ENCODE measurements around the gene ZBTB48. TPM values are rescaled to one million over a fixed set of nuclear protein-coding genes. Genes with fewer than 3 reads are reported as not detected.

The ZBTB48 gene
- polyA plus RNA-seq (2012; rRNA removed): 28.8 and 31.2 TPM in 2 replicates
- polyA plus RNA-seq (2012; cell fraction: cytosol; rRNA removed): 8.1 and 14.1 TPM in 2 replicates
- polyA plus RNA-seq (2012; cell fraction: nucleus; rRNA removed): 123 and 203 TPM in 2 replicates

DNA sequence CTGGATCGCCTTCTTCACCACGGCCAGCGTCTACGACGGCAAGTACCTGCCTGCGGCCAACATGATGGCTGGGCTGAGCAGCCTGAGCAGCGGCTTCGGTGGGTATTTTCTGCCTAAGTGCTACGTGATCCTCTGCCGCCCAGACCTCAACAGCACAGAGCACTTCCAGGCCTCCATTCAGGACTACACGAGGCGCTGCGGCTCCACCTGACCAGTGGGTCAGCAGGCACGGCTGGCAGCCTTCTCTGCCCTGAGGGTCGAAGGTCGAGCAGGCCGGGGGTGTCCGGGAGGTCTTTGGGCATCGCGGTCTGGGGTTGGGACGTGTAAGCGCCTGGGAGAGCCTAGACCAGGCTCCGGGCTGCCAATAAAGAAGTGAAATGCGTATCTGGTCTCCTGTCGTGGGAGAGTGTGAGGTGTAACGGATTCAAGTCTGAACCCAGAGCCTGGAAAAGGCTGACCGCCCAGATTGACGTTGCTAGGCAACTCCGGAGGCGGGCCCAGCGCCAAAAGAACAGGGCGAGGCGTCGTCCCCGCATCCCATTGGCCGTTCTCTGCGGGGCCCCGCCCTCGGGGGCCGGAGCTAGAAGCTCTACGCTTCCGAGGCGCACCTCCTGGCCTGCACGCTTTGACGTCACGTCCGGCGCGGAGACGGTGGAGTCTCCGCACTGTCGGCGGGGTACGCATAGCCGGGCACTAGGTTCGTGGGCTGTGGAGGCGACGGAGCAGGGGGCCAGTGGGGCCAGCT is at the start of gene ZBTB48:
Gene ZBTB48, plus strand, starts transcription at position 621 of the 745 bp plus-strand sequence. CDS start 616 bp downstream, outside the sequence.
- CTCF ChIA-PET: interaction anchor here (0.7 to 8.5 kb wide), 6 partner anchors 11 to 89 kb away, joined by 3 to 68 read pairs (median 4); partner anchors contain the start of genes NOL9 and TAS1R1
- no peaks in the 10 kb centered on the region for H3K9me2 ChIP-seq
- peak within 1 kb of the TSS; percentile 93 for H2AFZ ChIP-seq (ENCODE audit: low read depth)
- peak; percentile 100 for DNase-seq
- peaks cover 14 to 32% of the 10 kb centered on the region in 2 experiments; a peak in 2 of 4 replicates for H3K4me1 ChIP-seq (ENCODE audit: control insufficient read depth in 1 of 2, insufficient read depth in 2 of 2, low read depth in 1 of 2, low read length in 1 of 2)
- peak within 1 kb of the TSS; percentile 83 for H3K4me2 ChIP-seq
- H3K9me3 ChIP-seq: no peaks in the 10 kb centered on the region
- no peaks in the 10 kb centered on the region for H3F3A ChIP-seq (replicated peaks; ENCODE audit: insufficient read depth)
- H4K20me1 ChIP-seq (ENCODE audit: insufficient read depth): no peaks in the 10 kb centered on the region
- H3K27ac ChIP-seq (ENCODE audit: low read depth in 2 of 2, low read length in 1 of 2): peak within 1 kb of the TSS; percentile 76 to 88
- H3K36me3 ChIP-seq (replicated peaks in 1 of 2; ENCODE audit: control insufficient read depth in 1 of 2, insufficient read depth in 2 of 2, low read length in 1 of 2): peaks cover 0 to 2% of the 10 kb centered on the region in 2 experiments
- peak within 1 kb of the TSS; percentile 76 for H3K9ac ChIP-seq
- peaks cover 29% of the 10 kb centered on the region for H3K79me2 ChIP-seq (ENCODE audit: insufficient read depth)
- WGBS (ENCODE audit: low lambda C conversion rate): 30% methylated on average over 26 of the region's 58 CpGs
- H3K4me3 ChIP-seq (ENCODE audit: low read depth in 2 of 2, low read length in 1 of 2): peak within 1 kb of the TSS; percentile 73 to 84
- POLR2A ChIA-PET: interaction anchor here (1.0 to 2.3 kb wide), 3 partner anchors 10 to 45 kb away, joined by 3 to 6 read pairs (median 5); partner anchors contain the start of gene KLHL21
- H3K27me3 ChIP-seq (ENCODE audit: insufficient read depth): no peaks in the 10 kb centered on the region
- TF ChIP-seq GATA2 (CRISPR knock-in tag; IDR thresholded peaks at IDR 0.05) (no peak), MXI1 (IDR thresholded peaks at IDR 0.05; ENCODE audit: low read depth, low read length) (peak; percentile 66; the same call in 1 of the 2 replicates), CHD2 (IDR thresholded peaks at IDR 0.05; ENCODE audit: low read length, partially characterized antibody) (peak; percentile 26), JUND (IDR thresholded peaks at IDR 0.05) (no peak), RAD21 (IDR thresholded peaks at IDR 0.05; ENCODE audit: low read length) (no peak), FOXM1 (IDR thresholded peaks at IDR 0.05; ENCODE audit: low read depth) (no peak), MEF2A (IDR thresholded peaks at IDR 0.05; ENCODE audit: borderline replicate concordance, low read depth) (no peak), TAF1 (IDR thresholded peaks at IDR 0.05; ENCODE audit: borderline replicate concordance, low read depth, low read length) (no peak), FOXJ3 (CRISPR knock-in tag; IDR thresholded peaks at IDR 0.05) (no peak), GABPA (IDR thresholded peaks at IDR 0.05; ENCODE audit: low read depth) (peak; percentile 80), TEAD4 (IDR thresholded peaks at IDR 0.05; ENCODE audit: borderline replicate concordance, insufficient read depth) (no peak), NFIC (IDR thresholded peaks at IDR 0.05; ENCODE audit: borderline replicate concordance) (no peak), YY1 (IDR thresholded peaks at IDR 0.05; ENCODE audit: low read depth) (no peak), RXRA (IDR thresholded peaks at IDR 0.05; ENCODE audit: borderline replicate concordance, low read depth) (no peak), TCF12 (IDR thresholded peaks at IDR 0.05) (no peak), RCOR1 (IDR thresholded peaks at IDR 0.05; ENCODE audit: low read length) (no peak), FOSL2 (IDR thresholded peaks at IDR 0.05; ENCODE audit: borderline replicate concordance, low read depth) (no peak), EP300 (IDR thresholded peaks at IDR 0.05; ENCODE audit: borderline replicate concordance in 1 of 2, low read depth in 1 of 2, low read length in 1 of 2) (no peak), SIN3A (IDR thresholded peaks at IDR 0.05; ENCODE audit: borderline replicate concordance, low read depth, low read length) (peak; percentile 53; the same call in 1 of the 2 replicates), NRF1 (IDR thresholded peaks at IDR 0.05; ENCODE audit: low read depth, low read length) (no peak), RFX5 (IDR thresholded peaks at IDR 0.05; ENCODE audit: low read length) (peak; percentile 67)
- TF ChIP-seq, protein P1, sequence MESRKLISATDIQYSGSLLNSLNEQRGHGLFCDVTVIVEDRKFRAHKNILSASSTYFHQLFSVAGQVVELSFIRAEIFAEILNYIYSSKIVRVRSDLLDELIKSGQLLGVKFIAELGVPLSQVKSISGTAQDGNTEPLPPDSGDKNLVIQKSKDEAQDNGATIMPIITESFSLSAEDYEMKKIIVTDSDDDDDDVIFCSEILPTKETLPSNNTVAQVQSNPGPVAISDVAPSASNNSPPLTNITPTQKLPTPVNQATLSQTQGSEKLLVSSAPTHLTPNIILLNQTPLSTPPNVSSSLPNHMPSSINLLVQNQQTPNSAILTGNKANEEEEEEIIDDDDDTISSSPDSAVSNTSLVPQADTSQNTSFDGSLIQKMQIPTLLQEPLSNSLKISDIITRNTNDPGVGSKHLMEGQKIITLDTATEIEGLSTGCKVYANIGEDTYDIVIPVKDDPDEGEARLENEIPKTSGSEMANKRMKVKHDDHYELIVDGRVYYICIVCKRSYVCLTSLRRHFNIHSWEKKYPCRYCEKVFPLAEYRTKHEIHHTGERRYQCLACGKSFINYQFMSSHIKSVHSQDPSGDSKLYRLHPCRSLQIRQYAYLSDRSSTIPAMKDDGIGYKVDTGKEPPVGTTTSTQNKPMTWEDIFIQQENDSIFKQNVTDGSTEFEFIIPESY (IDR thresholded peaks at IDR 0.05; ENCODE audit: borderline replicate concordance, low read depth): no peak
- TF ChIP-seq, protein P2, sequence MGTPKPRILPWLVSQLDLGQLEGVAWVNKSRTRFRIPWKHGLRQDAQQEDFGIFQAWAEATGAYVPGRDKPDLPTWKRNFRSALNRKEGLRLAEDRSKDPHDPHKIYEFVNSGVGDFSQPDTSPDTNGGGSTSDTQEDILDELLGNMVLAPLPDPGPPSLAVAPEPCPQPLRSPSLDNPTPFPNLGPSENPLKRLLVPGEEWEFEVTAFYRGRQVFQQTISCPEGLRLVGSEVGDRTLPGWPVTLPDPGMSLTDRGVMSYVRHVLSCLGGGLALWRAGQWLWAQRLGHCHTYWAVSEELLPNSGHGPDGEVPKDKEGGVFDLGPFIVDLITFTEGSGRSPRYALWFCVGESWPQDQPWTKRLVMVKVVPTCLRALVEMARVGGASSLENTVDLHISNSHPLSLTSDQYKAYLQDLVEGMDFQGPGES (IDR thresholded peaks at IDR 0.05; ENCODE audit: low read depth, low read length): peak; percentile 31; the same call in 1 of the 2 replicates
- TF ChIP-seq, protein P3, sequence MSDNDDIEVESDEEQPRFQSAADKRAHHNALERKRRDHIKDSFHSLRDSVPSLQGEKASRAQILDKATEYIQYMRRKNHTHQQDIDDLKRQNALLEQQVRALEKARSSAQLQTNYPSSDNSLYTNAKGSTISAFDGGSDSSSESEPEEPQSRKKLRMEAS (IDR thresholded peaks at IDR 0.05; ENCODE audit: low read depth): no peak
- TF ChIP-seq, protein P4, sequence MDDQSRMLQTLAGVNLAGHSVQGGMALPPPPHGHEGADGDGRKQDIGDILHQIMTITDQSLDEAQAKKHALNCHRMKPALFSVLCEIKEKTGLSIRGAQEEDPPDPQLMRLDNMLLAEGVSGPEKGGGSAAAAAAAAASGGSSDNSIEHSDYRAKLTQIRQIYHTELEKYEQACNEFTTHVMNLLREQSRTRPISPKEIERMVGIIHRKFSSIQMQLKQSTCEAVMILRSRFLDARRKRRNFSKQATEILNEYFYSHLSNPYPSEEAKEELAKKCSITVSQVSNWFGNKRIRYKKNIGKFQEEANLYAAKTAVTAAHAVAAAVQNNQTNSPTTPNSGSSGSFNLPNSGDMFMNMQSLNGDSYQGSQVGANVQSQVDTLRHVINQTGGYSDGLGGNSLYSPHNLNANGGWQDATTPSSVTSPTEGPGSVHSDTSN (IDR thresholded peaks at IDR 0.05): no peak
- TF ChIP-seq, protein P5, sequence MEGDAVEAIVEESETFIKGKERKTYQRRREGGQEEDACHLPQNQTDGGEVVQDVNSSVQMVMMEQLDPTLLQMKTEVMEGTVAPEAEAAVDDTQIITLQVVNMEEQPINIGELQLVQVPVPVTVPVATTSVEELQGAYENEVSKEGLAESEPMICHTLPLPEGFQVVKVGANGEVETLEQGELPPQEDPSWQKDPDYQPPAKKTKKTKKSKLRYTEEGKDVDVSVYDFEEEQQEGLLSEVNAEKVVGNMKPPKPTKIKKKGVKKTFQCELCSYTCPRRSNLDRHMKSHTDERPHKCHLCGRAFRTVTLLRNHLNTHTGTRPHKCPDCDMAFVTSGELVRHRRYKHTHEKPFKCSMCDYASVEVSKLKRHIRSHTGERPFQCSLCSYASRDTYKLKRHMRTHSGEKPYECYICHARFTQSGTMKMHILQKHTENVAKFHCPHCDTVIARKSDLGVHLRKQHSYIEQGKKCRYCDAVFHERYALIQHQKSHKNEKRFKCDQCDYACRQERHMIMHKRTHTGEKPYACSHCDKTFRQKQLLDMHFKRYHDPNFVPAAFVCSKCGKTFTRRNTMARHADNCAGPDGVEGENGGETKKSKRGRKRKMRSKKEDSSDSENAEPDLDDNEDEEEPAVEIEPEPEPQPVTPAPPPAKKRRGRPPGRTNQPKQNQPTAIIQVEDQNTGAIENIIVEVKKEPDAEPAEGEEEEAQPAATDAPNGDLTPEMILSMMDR (IDR thresholded peaks at IDR 0.05): no peak
- TF ChIP-seq, protein P6, sequence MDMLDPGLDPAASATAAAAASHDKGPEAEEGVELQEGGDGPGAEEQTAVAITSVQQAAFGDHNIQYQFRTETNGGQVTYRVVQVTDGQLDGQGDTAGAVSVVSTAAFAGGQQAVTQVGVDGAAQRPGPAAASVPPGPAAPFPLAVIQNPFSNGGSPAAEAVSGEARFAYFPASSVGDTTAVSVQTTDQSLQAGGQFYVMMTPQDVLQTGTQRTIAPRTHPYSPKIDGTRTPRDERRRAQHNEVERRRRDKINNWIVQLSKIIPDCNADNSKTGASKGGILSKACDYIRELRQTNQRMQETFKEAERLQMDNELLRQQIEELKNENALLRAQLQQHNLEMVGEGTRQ (IDR thresholded peaks at IDR 0.05; ENCODE audit: borderline replicate concordance, low read depth, low read length): no peak

Measured in SK-N-SH (cell line).